Stimulated activated naive CD8-positive, alpha-beta T cell treated with anti-CD3 and anti-CD28 coated beads, Interleukin-15, Interleukin-2, amounts not matched to agents 100 ng/mL and 50 ng/mL, for 24 hours (primary cell): ENCODE results near the gene SWT1.
A peak's percentile ranks its signal among the peaks of the same experiment; 100 is the strongest.

Experiments used
- H3K27ac Mint-ChIP-seq: one replicate; pipeline ENCODE4 v1.8.0; 2021; ENCODE audit warnings: mild to moderate bottlenecking, mixed read lengths
- H3K27me3 Mint-ChIP-seq: one replicate; pipeline ENCODE4 v1.8.0; 2021; ENCODE audit warnings: mixed read lengths
- H3K36me3 Mint-ChIP-seq: one replicate; pipeline ENCODE4 v1.8.0; 2021; ENCODE audit warnings: low read depth, mixed read lengths
- H3K4me1 Mint-ChIP-seq: one replicate; pipeline ENCODE4 v1.8.0; 2021; ENCODE audit warnings: low read depth, mixed read lengths
- H3K4me3 Mint-ChIP-seq: one replicate; pipeline ENCODE4 v1.8.0; 2021; ENCODE audit warnings: mild to moderate bottlenecking, mixed read lengths
- H3K9me3 Mint-ChIP-seq: one replicate; pipeline ENCODE4 v1.8.0; 2021; ENCODE audit warnings: mixed read lengths

The SWT1 gene, protein sequence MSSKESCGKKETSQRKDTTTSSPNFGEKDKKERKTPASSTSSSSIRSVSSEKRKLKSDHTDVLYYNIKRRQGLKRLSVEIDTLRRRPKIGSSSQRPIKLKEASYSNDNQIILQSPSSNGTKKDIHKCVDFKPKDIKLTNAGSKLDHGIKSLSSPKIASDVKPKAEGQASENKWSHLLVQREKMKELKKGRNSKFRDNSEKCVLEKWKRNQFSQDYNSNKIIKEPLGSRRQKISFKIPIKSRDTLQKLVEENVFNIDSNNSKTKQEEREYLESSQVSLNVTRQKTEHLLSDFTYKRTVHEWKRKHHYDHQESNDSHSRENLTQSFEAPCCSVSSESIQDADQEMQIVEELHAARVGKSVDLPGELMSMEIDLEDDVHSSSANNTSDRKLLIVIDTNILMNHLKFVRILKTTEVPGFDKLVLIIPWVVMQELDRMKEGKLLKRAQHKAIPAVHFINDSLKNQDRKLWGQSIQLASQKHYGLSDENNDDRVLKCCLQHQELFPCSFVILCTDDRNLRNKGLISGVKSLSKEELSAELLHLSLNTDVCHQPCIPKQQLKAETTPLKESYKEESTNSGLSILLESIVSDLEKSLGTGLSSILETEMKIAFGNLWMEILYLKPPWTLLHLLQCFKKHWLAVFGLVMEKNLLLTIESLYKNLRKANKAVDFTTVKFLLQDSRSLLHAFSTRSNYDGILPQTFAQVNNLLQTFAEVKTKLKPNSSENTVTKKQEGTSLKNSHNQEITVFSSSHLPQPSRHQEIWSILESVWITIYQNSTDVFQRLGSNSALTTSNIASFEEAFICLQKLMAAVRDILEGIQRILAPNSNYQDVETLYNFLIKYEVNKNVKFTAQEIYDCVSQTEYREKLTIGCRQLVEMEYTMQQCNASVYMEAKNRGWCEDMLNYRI

DNA sequence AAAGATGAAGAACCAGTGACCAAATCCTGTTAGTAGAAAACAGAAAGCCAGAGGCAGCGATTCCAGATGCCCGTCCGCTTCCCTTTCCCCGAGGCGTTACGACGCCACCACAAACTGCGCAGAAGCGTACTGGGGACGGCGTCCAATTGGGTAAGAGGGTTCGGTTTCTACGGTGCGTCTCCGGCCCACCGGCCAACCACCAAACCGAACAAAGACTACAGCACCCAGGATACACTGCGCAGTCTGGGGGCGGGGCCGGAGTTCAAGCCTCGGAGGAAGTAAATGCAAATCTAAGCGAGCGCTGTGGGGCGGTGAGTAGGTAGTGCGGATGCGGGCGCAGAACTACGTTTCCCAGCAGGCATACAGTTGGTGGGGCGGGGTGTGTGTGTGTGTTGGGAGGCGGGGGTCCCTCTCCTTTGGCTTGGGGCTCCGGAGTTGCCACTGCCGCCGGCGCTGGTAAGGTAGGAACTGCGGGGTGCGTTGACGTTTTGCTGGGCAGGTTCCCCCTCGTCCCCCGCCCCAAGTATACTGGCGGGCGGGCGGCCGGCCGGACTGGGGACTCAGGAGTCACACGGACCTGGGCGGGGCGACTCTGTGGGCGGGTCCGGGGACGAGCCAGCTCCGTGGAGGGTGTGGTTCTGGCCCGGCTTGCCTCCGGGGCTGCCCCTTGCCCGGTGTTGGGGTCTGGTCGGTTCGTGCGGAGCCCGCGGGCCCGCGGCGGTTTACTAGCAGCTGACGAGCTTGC lies at the start of gene SWT1, which contains the start of gene TRMT1L:
SWT1 (plus strand) TSS at position 314 of the 745 bp plus-strand sequence. CDS start 3,675 bp downstream, outside the sequence.
TRMT1L (minus strand) TSS at position 100 of the 745 bp plus-strand sequence. CDS start 241 bp downstream, outside the sequence.
- Mint-ChIP-seq H3K27me3 (no peaks in the 10 kb centered on the region), H3K9me3 (no peaks in the 10 kb centered on the region), H3K27ac (peak within 1 kb of the TSS; percentile 87), H3K4me3 (peak within 1 kb of the TSS; percentile 96), H3K4me1 (peaks cover 55% of the 10 kb centered on the region), H3K36me3 (no peaks in the 10 kb centered on the region)

DNA sequence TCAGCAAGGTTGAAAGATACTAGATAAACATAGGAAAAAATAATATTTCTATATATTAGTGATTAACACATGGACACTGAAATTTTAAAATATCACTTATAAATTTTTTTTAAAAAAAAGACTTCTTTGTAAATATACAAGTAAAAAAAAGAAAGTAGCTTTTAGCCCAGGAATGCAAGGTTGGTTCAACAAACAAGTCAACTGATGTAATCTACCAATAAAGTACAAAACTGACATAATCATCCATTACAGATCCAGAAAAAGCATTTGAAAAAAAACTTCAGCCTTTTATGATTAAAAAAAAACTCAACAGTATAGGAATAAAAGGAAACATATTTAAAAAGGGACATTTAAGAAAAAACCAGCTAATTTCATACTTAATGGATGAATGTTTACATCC lies 48.6 kb upstream of the SWT1 start:
- Mint-ChIP-seq H3K27me3 (no peaks in the 10 kb centered on the region), H3K36me3 (peaks cover 13% of the 10 kb centered on the region), H3K4me3 (no peak overlapping the region), H3K27ac (no peak overlapping the region), H3K9me3 (peaks cover 18% of the 10 kb centered on the region), H3K4me1 (no peaks in the 10 kb centered on the region)

DNA sequence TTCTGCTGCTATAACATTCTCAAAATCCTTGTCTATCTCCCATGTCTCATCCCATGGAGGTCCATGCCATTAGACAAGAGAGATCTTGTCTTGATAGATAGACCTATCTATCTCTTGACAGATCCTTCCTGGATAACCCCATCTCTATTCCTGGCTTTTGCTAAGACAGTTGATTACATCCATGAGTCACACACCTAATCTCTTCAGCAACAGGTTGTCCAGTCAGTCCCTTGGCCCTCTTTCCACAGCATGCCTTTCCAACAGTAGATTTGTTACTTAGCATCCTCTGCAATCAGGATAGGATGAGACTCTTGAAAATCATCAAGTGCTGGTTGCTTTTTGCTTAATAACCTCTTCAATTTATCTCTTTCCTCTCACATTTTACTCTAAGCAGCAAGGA lies 46.8 kb upstream of the SWT1 start:
- Mint-ChIP-seq H3K27me3 (no peaks in the 10 kb centered on the region), H3K9me3 (peaks cover 17% of the 10 kb centered on the region), H3K4me3 (no peak overlapping the region), H3K4me1 (no peaks in the 10 kb centered on the region), H3K36me3 (peaks cover 6% of the 10 kb centered on the region), H3K27ac (no peak overlapping the region)

DNA sequence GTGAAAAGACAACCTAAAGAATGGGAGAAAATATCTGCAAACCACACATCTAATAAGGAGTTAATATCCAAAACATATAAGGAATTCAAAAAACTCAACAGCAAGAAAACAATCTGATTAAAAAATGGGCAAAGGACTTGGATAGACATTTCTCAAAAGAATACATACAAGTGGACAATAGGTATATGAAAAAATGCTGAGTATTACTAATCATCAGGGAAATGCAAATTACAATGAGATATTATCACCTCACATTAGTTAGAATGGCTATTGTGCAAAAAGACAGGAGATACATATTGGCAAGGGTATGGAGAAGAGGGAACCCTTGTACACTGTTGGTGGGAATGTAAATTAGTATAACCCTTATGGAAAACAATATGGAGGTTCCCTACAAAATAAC lies 45.1 kb upstream of the SWT1 start:
- H3K9me3 Mint-ChIP-seq: peaks cover 10% of the 10 kb centered on the region
- H3K36me3 Mint-ChIP-seq: peaks cover 6% of the 10 kb centered on the region
- H3K27me3 Mint-ChIP-seq: no peaks in the 10 kb centered on the region
- no peak overlapping the region for H3K27ac Mint-ChIP-seq
- no peak overlapping the region for H3K4me3 Mint-ChIP-seq
- H3K4me1 Mint-ChIP-seq: no peaks in the 10 kb centered on the region

DNA sequence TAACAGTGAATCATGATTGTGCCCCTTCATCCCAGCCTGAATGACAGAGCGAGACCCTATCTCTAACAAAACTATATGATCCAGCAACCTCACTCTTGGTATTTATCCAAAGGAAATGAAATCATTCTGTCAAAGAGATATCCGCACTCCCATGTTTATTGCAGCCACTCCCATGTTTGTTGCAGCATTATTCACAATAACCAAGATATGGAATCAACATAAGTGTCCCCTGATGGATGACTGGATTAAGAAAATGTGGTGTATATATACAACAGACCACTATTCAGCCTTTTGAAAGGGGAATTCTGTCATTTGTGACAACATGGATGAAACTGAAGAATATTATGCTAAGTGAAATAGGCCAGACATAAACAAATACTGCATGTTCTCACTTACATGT lies 44.6 kb upstream of the SWT1 start:
- Mint-ChIP-seq H3K27me3 (no peaks in the 10 kb centered on the region), H3K4me1 (no peaks in the 10 kb centered on the region), H3K9me3 (peaks cover 10% of the 10 kb centered on the region), H3K4me3 (no peak overlapping the region), H3K36me3 (peaks cover 6% of the 10 kb centered on the region), H3K27ac (no peak overlapping the region)

DNA sequence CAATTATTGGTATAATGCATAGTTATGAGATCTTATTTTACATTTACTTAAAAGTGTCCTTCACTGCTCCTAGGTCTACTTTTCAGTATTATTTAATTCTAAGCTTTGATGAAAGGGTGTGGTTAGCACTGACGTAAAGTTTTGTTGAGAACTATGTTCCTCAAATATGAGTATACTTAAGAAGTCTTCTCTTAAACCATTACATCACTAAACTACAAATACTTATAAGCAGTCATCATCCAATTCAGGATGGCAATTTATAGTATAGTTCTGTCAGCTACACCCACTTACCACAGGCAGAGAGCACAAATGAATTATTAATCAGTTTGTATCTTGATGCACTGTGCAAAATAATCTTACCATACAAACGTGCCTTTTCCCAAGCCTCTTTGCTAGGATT lies 27.3 kb upstream of the SWT1 start:
- Mint-ChIP-seq H3K27ac (no peak overlapping the region), H3K4me3 (no peak overlapping the region), H3K9me3 (no peaks in the 10 kb centered on the region), H3K36me3 (peaks cover 54% of the 10 kb centered on the region), H3K4me1 (no peaks in the 10 kb centered on the region), H3K27me3 (no peaks in the 10 kb centered on the region)

DNA sequence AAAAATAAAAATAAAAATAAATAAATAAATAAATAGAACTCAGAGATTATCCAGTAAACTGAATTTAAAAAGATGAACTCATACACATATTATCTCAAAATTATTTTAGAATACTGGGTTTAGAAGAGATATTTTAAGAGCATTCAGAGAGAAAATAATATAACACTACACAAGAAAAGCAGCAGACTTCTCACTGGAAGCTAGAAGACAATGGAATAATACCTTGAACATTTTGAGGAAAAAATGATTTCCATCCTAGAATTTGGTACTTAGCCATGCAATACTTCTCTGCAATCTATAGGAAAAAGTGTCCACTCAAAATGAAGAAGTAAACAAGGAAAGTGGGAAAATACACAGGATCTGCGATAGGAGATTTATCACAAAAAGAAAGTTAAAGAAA lies 24.4 kb upstream of the SWT1 start:
- Mint-ChIP-seq H3K9me3 (no peaks in the 10 kb centered on the region), H3K4me1 (no peaks in the 10 kb centered on the region), H3K27me3 (no peaks in the 10 kb centered on the region), H3K27ac (no peak overlapping the region), H3K36me3 (peaks cover 48% of the 10 kb centered on the region), H3K4me3 (no peak overlapping the region)

DNA sequence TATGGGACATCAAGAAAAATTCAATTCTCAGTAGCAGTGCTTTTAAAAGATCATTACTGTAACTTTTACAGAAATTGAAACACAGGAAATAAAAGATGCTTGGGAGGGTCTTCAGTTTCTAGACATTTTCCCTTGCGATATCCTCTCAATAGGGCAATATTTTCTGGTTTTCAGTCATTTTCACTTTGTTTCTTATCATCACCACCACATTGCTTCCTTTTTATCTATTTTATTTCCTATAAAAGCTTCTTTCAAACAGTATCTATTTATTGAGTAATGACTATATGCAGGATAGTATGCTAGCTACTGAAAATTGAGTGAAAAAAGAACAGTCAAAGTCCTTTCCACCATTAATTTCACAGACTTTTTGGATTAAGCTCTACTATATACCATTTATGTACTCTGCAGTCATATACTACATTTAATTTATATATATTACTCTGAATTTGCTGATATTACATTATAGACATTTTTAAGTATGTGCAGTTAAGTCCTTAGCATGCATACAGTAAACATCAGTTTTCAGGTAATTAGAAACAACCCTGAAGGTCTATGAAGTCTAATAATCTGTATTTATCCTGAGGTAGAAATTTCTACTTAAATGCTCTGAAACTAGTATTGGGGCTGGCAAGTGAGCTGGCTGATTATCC lies 18.9 kb upstream of the SWT1 start:
- no peaks in the 10 kb centered on the region for H3K4me1 Mint-ChIP-seq
- no peak overlapping the region for H3K4me3 Mint-ChIP-seq
- H3K27me3 Mint-ChIP-seq: no peaks in the 10 kb centered on the region
- H3K27ac Mint-ChIP-seq: no peak overlapping the region
- H3K36me3 Mint-ChIP-seq: peaks cover 52% of the 10 kb centered on the region
- H3K9me3 Mint-ChIP-seq: no peaks in the 10 kb centered on the region

DNA sequence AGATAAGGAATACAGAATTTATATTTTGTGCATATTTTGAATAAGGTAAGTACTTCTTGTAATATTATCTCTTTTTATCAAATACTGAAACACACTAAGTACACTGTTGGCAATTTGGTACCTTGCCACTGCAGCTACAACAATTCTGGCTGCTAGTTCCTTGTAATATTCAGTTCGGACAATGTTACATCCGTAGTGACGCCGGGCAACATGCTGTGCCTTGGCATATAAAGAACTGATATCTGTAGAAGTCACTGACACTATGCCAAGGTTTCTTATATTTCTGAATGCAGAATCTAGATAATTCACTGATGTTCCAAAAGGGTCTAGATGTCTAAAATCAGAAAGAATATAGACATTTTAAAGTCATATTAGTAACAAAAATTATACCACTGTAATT lies 17.7 kb upstream of the SWT1 start:
- Mint-ChIP-seq H3K4me3 (no peak overlapping the region), H3K4me1 (no peaks in the 10 kb centered on the region), H3K36me3 (peaks cover 45% of the 10 kb centered on the region), H3K9me3 (no peaks in the 10 kb centered on the region), H3K27me3 (no peaks in the 10 kb centered on the region), H3K27ac (no peak overlapping the region)

DNA sequence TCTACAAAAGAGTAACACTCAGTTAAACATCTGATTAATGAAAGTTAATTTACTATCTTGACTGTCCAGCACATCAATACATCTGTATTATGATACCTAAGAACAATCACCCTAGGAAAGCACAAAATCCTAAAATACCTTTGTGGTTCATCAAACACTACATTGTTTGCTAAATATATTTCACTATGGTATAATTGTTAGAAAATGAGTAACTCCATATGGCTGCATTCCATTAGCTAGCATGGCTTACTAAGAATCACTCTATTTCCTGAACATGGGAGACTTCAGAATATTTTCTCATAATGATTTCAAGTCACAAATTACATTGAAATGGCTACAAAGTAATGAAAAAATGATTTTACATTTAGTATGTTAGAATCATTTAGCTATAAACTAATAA lies 12.7 kb upstream of the SWT1 start:
- H3K4me3 Mint-ChIP-seq: no peak overlapping the region
- no peaks in the 10 kb centered on the region for H3K27me3 Mint-ChIP-seq
- no peaks in the 10 kb centered on the region for H3K4me1 Mint-ChIP-seq
- H3K36me3 Mint-ChIP-seq: peaks cover 51% of the 10 kb centered on the region
- H3K27ac Mint-ChIP-seq: no peak overlapping the region
- no peaks in the 10 kb centered on the region for H3K9me3 Mint-ChIP-seq

DNA sequence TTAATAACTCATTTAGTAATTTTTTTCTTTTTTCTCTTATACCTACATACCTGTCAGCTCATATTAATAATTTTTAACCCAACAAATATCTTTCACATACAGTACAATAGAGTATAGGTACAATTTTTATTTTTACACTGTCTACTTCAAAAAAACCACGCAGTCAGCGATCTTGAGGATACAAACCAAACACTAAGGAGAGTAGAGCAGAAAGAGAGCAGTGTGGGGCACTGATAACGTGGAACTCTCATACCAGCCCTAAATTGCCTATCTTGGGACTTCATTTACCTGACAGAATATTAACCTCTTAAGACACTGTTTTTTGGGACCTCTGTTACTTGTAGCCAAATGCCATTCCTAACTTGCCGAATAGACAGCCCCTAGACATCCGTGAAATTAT lies 5.8 kb upstream of the SWT1 start:
- Mint-ChIP-seq H3K27ac (no peak overlapping the region), H3K27me3 (no peaks in the 10 kb centered on the region), H3K9me3 (no peaks in the 10 kb centered on the region), H3K4me3 (no peak overlapping the region), H3K36me3 (peaks cover 36% of the 10 kb centered on the region), H3K4me1 (peaks cover 42% of the 10 kb centered on the region)

DNA sequence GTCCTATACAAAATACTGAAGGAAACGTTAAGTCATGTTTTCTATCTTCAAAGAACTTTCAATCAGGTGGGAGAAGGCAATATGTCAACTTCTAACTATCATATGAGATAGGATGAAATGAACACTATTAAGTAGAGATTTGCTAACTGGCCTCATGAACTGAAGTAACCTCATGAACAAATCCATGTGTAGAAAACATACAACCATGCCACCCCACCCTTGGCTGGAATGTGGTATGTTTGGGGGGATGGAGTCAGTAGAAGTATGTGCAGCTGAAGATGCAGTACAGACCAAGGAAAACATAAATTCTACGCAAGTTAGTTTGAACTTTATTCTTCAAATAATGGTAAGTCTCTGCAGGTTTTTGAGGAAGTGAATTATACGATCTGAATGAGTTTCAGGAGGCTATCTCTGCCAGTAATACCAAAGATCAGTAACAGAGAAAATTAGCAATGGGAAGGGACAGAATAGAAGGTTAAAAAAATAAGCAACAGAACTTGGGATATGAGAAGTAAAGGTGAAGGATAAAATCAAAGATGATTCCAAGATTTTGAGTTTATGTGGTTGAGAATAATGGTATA lies 4.7 kb upstream of the SWT1 start:
- Mint-ChIP-seq H3K36me3 (peaks cover 36% of the 10 kb centered on the region), H3K9me3 (no peaks in the 10 kb centered on the region), H3K4me3 (no peak overlapping the region), H3K4me1 (peaks cover 42% of the 10 kb centered on the region), H3K27me3 (no peaks in the 10 kb centered on the region), H3K27ac (no peak overlapping the region)

DNA sequence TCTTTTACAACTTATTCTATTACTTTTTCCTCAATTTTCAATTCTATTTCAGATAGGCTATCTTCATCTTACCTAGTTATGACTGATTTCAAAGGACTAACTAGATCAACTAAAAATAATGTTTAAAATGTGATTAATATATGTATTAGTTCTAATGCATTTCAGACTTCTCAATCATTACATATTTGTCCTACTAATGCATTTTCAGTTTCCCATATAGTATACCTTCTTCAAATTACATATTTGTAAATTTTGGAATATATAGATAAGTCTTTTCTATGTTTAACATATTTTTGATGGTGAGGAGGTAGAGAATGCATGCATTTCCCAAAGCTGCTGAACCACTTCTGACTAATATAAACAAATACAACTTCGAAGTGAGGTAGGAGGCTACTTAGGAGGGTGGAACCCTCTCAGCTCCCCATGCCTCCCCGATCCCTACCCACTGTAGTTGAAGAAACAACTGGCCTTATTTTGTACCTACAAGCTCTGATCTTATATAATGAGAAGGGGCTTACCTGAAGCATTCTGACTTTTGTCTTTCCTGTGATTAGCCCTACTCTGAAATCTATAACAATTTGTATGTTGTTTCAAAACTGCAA lies 2.0 kb upstream of the SWT1 start:
- Mint-ChIP-seq H3K36me3 (peaks cover 13% of the 10 kb centered on the region), H3K9me3 (no peaks in the 10 kb centered on the region), H3K4me1 (peaks cover 59% of the 10 kb centered on the region), H3K27me3 (no peaks in the 10 kb centered on the region), H3K4me3 (peak overlapping the region; percentile 96), H3K27ac (peak overlapping the region; percentile 53)
